K562 treated with DMSO at 1 percent for 24 hours (cell line): ENCODE data around the gene SLC26A8. TPM values are rescaled to one million over a fixed set of nuclear protein-coding genes. Genes with fewer than 3 reads are reported as not detected.

ENCODE experiments used
- total RNA-seq: library from RNA; unstranded; fragments of 300-600 nt; gene quantifications from 2 replicates; pipeline ENCODE4 v1.2.3, GENCODE V29; 2022; ENCODE audit warnings: low read depth; ENCODE audit not compliant: insufficient read depth

Gene SLC26A8, protein sequence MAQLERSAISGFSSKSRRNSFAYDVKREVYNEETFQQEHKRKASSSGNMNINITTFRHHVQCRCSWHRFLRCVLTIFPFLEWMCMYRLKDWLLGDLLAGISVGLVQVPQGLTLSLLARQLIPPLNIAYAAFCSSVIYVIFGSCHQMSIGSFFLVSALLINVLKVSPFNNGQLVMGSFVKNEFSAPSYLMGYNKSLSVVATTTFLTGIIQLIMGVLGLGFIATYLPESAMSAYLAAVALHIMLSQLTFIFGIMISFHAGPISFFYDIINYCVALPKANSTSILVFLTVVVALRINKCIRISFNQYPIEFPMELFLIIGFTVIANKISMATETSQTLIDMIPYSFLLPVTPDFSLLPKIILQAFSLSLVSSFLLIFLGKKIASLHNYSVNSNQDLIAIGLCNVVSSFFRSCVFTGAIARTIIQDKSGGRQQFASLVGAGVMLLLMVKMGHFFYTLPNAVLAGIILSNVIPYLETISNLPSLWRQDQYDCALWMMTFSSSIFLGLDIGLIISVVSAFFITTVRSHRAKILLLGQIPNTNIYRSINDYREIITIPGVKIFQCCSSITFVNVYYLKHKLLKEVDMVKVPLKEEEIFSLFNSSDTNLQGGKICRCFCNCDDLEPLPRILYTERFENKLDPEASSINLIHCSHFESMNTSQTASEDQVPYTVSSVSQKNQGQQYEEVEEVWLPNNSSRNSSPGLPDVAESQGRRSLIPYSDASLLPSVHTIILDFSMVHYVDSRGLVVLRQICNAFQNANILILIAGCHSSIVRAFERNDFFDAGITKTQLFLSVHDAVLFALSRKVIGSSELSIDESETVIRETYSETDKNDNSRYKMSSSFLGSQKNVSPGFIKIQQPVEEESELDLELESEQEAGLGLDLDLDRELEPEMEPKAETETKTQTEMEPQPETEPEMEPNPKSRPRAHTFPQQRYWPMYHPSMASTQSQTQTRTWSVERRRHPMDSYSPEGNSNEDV
- not detected in 2 replicates for total RNA-seq

DNA sequence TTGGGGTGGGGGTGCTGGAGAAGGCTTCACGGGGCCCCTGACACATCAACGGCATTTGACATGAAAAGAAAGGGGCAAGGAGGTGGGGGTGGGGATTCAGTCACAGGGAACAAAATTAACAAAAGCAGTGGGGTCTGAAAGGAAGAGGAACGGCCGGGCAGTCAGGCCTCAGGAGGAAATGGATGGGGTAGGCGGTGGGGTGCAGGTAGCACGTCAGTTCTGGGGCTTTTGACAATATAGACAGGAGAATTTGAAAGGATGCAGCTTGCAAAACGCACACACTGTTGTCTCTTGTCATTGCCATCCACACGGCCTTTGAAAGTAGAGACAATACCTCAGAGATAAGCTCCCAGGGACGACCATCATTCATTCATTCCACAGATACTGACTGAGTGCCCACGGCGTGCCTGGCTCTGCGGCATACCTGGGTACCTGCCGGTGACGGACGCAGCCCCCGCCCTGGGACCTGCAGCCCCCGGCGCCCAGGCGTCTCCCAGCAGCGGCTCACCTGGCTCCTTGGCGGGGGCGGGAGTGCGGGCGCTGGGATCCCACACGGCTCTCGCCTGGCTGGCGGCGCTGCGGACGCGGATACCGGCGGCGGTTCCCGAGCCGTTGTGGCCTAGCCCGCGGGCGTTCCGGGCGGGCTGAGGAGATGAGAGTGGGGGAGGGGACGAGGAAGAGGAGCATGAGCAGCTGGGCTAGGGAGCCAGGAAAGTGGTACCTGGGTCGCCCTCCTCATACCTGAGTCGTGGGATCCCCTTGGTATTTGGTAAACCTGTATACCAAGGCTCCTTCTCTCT lies at the start of gene SLC26A8:
Gene SLC26A8 (minus strand): TSS at position 646 of the 800 bp plus-strand sequence. CDS start 4,934 bp downstream, outside the sequence.

DNA sequence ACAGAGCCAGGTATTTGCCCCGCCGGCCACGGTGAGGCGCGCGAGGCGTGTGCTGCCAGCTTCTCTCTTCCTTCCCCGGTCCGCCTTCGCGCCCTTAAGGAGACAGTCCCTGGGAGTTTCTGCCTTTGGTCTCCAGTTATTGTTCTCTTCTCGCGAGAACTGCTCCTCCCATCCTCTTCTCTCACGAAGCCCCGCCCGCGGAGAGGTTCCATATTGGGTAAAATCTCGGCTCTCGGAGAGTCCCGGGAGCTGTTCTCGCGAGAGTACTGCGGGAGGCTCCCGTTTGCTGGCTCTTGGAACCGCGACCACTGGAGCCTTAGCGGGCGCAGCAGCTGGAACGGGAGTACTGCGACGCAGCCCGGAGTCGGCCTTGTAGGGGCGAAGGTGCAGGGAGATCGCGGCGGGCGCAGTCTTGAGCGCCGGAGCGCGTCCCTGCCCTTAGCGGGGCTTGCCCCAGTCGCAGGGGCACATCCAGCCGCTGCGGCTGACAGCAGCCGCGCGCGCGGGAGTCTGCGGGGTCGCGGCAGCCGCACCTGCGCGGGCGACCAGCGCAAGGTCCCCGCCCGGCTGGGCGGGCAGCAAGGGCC lies 3.2 kb upstream of the SLC26A8 start, which contains the start of gene MAPK14:
Gene MAPK14 (plus strand): TSS at position 308 of the 587 bp plus-strand sequence. CDS start 350 bp downstream, outside the sequence.

DNA sequence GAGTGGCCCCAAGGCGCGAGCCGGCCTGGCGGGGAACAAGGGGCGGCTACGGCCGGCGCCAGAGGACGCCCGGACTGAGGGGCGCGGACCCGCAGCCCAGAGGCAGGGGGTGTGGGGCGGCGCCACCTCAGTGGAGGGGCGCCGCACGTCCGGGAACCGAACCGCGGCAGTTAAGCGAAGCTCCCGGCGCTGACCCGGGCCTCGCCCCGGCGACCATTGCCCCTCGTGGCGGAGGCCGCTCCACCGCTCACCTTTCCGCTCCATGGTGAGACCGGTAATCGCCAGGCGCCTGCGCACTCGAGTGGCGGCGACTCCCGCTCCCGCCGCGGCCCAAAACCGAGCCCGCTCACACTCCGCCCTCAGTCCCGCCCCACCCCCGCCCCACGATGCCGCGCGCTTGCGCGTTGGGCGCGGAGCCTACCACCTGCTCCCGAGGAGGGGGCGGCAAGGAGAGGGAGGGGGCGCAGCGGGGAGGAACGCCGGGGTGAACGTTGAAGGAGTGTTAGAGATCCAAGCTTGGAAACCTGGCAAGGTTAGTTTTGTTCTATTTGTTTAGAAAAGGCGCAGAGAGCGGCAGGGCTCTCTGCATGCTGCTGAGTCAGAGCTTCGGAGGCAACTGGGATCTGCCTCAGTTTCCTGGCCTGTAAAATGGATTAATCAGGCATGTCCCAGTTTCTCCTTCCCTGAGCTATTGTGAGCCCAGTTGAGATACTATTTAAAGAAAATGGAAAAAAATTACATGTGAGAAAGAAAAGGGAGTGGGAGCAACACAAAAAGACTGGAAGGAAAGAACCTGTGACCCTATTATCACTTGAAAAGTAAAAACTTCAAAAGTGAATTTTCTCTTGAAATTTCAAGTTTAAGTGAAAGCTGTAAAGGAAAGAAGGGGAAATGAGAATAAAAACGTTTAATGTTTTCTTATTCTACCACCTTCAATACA lies 103.4 kb downstream of the SLC26A8 start, which contains the start of gene SRPK1:
Gene SRPK1 (minus strand): TSS at position 306 of the 940 bp plus-strand sequence. CDS start 42 bp downstream, at position 264.

Other genes with a start within 250 kb of the SLC26A8 start
- not detected in 2 replicates for gene CLPSL2, start 248.0 kb downstream of the SLC26A8 start, total RNA-seq
- not detected in 2 replicates for gene CLPSL1, start 243.6 kb downstream of the SLC26A8 start, total RNA-seq
- gene CLPS, start 227.3 kb downstream of the SLC26A8 start, total RNA-seq = not detected in 2 replicates
- gene LHFPL5, start 219.3 kb downstream of the SLC26A8 start, total RNA-seq = not detected in 2 replicates
- gene SRPK1, start 103.5 kb downstream of the SLC26A8 start, total RNA-seq = 29.7 and 40.1 TPM in 2 replicates
- 36.6 and 42.3 TPM in 2 replicates for gene MAPK14, start 3.2 kb upstream of the SLC26A8 start, total RNA-seq
- 1.3 and 1.9 TPM in 2 replicates for gene MAPK13, start 105.9 kb upstream of the SLC26A8 start, total RNA-seq
- gene BRPF3, start 172.1 kb upstream of the SLC26A8 start, total RNA-seq = 29.8 and 30.8 TPM in 2 replicates
- 0.58 and 0.80 TPM in 2 replicates for gene PNPLA1, start 245.4 kb upstream of the SLC26A8 start, total RNA-seq